GM15510 (cell line): ENCODE data around the gene B3GAT1.

Experiments used
- POLR2A ChIP-seq: IDR thresholded peaks from 3 replicates; pipeline ENCODE4 v1.6.1; 2011; ENCODE audit warnings: borderline replicate concordance; ENCODE audit not compliant: insufficient read length; ENCODE audit errors: extremely low read depth

Gene B3GAT1

GRCh38 chr11:134364261-134364660, 47.8 kb downstream of the B3GAT1 start:
- no peak for TF ChIP-seq POLR2A

GRCh38 chr11:134363592-134363991, 48.5 kb downstream of the B3GAT1 start:
- TF ChIP-seq POLR2A = no peak

GRCh38 chr11:134363161-134363560, 48.9 kb downstream of the B3GAT1 start:
- no peak for TF ChIP-seq POLR2A

- no peak for TF ChIP-seq POLR2A
These were observed 49.7 kb downstream of the B3GAT1 start for GRCh38 chr11:134362192-134362901.

GRCh38 chr11:134361661-134362060, 50.4 kb downstream of the B3GAT1 start:
- TF ChIP-seq POLR2A = no peak

GRCh38 chr11:134360050-134360835, 51.8 kb downstream of the B3GAT1 start:
- TF ChIP-seq POLR2A = no peak

GRCh38 chr11:134359646-134360045, 52.4 kb downstream of the B3GAT1 start:
- TF ChIP-seq POLR2A = no peak

GRCh38 chr11:134358856-134359490, 53.1 kb downstream of the B3GAT1 start:
- no peak for TF ChIP-seq POLR2A

- no peak for TF ChIP-seq POLR2A
These were observed 53.7 kb downstream of the B3GAT1 start for GRCh38 chr11:134358165-134358855.

GRCh38 chr11:134357545-134357839, 54.5 kb downstream of the B3GAT1 start:
- no peak for TF ChIP-seq POLR2A

GRCh38 chr11:134356656-134357544, 55.1 kb downstream of the B3GAT1 start:
- no peak for TF ChIP-seq POLR2A

GRCh38 chr11:134355656-134356055, 56.4 kb downstream of the B3GAT1 start:
- TF ChIP-seq POLR2A = no peak

- TF ChIP-seq POLR2A = no peak
These were observed 56.9 kb downstream of the B3GAT1 start for GRCh38 chr11:134355136-134355535.

- no peak for TF ChIP-seq POLR2A
These were observed 59.9 kb downstream of the B3GAT1 start for GRCh38 chr11:134352111-134352510.
